Fibroblast of peridontal ligament (primary cell): Measurements from ENCODE around the gene PLSCR3.
A peak's percentile ranks its signal among the peaks of the same experiment; 100 is the strongest.

Experiments used
- DNase-seq: peaks from one replicate; pipeline ENCODE4 v3.0.0-alpha.2; 2010; ENCODE audit errors: extremely low read depth

PLSCR3 gene

GRCh38 chr17:7426203-7426863 is 32.0 kb upstream of the PLSCR3 start:
- no peak for DNase-seq

- no peak for DNase-seq
Measured at GRCh38 chr17:7425756-7426155, 31.4 kb upstream of the PLSCR3 start.

GRCh38 chr17:7425316-7425715 is 31.0 kb upstream of the PLSCR3 start, which contains the start of gene SPEM2:
Gene SPEM2 (plus strand): TSS chr17:7425616. CDS start chr17:7425689, 73 bp downstream.
- DNase-seq: no peak

- no peak for DNase-seq
Measured at GRCh38 chr17:7423679-7424078, 29.4 kb upstream of the PLSCR3 start.

GRCh38 chr17:7421186-7421585 is 26.9 kb upstream of the PLSCR3 start:
- DNase-seq: no peak

- DNase-seq: no peak
Measured at GRCh38 chr17:7419819-7420610, 25.7 kb upstream of the PLSCR3 start, which contains the start of gene SPEM1. Gene SPEM1 (plus strand): TSS chr17:7420324. CDS start chr17:7420385, 61 bp downstream.

GRCh38 chr17:7418472-7419152 is 24.3 kb upstream of the PLSCR3 start:
- no peak for DNase-seq

GRCh38 chr17:7417056-7417655 is 22.8 kb upstream of the PLSCR3 start:
- no peak for DNase-seq

GRCh38 chr17:7416323-7416722 is 22.0 kb upstream of the PLSCR3 start:
- no peak for DNase-seq

GRCh38 chr17:7415784-7416183 is 21.5 kb upstream of the PLSCR3 start:
- no peak for DNase-seq

GRCh38 chr17:7414837-7415236 is 20.5 kb upstream of the PLSCR3 start:
- no peak for DNase-seq

- DNase-seq: peak; percentile 35
Measured at GRCh38 chr17:7413346-7413985, 19.1 kb upstream of the PLSCR3 start.

- no peak for DNase-seq
Measured at GRCh38 chr17:7411427-7411750, 17.1 kb upstream of the PLSCR3 start.

- no peak for DNase-seq
Measured at GRCh38 chr17:7410634-7411426, 16.5 kb upstream of the PLSCR3 start.

- DNase-seq: no peak
Measured at GRCh38 chr17:7409716-7410115, 15.4 kb upstream of the PLSCR3 start.

- DNase-seq: no peak
Measured at GRCh38 chr17:7408863-7409262, 14.5 kb upstream of the PLSCR3 start.

- DNase-seq: no peak
Measured at GRCh38 chr17:7408252-7408727, 14.0 kb upstream of the PLSCR3 start.

- no peak for DNase-seq
Measured at GRCh38 chr17:7407485-7408251, 13.3 kb upstream of the PLSCR3 start, which contains the start of gene NLGN2. Gene NLGN2 (plus strand): TSS chr17:7407845. CDS start chr17:7408256, 411 bp downstream.

- DNase-seq: no peak
Measured at GRCh38 chr17:7407082-7407481, 12.8 kb upstream of the PLSCR3 start.
